ENCODE results near the gene CRYBG1.

CRYBG1 gene

GRCh38 chr6:106608080-106608668 is 247.7 kb downstream of the CRYBG1 start:
- DNase-seq (ENCODE audit: low spot score): peak; percentile 60

DNA sequence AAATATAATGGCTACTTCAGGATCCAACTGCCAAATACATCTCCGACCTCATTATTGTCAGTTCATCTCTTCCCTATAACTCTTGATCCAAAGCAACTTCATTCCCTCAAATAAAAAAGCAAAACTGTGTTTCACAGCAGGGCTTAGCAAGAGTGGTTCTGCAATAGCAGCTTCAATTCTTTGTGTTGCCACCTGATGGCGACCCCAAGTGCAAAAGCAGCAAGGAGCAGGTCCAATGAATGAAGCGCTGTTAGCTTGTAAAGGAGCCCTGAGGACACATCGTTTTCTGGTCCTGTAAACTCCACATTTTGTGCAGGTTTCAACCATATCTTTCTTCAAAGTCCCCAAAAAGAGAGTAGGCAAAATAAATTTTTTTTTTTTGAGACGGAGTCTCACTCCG is 249.2 kb downstream of the CRYBG1 start:
- DNase-seq (ENCODE audit: low spot score): peak; percentile 30

- no peak for DNase-seq (ENCODE audit: low spot score)
These were observed 250.5 kb downstream of the CRYBG1 start for GRCh38 chr6:106611030-106611429.

- no peak for DNase-seq (ENCODE audit: low spot score)
These were observed 252.3 kb downstream of the CRYBG1 start for GRCh38 chr6:106612671-106613416.

GRCh38 chr6:106613590-106613989 is 253.1 kb downstream of the CRYBG1 start:
- DNase-seq (ENCODE audit: low spot score): no peak

GRCh38 chr6:106614166-106614565 is 253.6 kb downstream of the CRYBG1 start:
- DNase-seq (ENCODE audit: low spot score): no peak

- DNase-seq (ENCODE audit: low spot score): no peak
These were observed 254.2 kb downstream of the CRYBG1 start for GRCh38 chr6:106614592-106615257.

GRCh38 chr6:106617302-106617701 is 256.8 kb downstream of the CRYBG1 start:
- no peak for DNase-seq (ENCODE audit: low spot score)

DNA sequence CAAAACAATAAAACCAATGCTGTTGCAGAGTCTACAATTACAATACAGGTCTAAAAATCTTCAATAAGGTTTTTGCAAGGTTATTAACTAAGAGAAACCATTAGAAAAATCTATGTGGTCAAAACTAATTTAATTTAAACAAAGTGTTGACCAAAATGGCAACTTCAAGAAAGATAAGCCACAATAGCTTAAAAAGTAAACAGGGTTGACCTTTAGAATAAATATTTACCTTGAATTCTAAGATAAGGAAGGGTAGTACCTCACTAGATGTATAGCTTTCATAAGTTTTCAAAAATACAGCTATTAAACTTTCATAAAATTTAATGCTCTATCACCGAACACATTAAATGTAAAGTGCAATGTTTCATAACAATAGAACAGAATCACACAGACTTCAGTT is 257.3 kb downstream of the CRYBG1 start:
- no peak for DNase-seq (ENCODE audit: low spot score)

DNA sequence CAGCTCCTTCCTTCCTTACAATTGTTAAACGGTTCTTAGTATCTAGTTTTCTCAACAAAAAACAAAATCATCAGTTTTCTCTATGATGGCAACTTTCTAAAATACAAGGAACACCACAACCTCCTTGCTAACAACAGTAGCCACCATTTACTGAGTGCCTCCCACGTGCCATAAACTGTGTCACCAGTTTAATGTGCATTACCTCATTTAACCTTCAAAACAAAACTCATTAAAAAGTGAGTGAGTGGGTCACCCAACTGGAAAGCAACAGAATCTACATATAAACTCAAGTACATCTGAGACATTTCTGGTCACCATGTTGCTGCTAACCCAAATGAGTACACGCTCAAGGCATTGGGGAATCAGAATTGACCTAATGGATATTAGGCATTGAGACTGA is 257.8 kb downstream of the CRYBG1 start:
- DNase-seq (ENCODE audit: low spot score): no peak

DNA sequence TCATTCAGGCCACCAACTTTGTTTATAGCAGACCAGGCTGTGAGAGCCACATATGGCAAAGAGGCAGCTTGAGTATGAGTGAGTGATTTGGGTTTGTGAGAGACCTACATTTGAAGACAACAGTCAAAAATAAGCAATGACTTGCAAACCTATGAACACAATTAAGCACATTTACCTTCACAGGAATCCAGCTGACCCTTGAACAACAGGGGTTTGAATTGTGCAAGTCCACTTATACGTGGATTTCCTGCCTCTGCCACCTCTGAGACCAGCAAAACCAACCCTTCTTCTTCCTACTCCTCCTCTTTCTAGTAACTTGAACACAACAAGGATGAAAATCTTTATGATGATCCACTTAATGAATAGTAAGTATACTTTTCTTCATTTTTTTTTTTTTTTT is 258.7 kb downstream of the CRYBG1 start:
- DNase-seq (ENCODE audit: low spot score): no peak

DNA sequence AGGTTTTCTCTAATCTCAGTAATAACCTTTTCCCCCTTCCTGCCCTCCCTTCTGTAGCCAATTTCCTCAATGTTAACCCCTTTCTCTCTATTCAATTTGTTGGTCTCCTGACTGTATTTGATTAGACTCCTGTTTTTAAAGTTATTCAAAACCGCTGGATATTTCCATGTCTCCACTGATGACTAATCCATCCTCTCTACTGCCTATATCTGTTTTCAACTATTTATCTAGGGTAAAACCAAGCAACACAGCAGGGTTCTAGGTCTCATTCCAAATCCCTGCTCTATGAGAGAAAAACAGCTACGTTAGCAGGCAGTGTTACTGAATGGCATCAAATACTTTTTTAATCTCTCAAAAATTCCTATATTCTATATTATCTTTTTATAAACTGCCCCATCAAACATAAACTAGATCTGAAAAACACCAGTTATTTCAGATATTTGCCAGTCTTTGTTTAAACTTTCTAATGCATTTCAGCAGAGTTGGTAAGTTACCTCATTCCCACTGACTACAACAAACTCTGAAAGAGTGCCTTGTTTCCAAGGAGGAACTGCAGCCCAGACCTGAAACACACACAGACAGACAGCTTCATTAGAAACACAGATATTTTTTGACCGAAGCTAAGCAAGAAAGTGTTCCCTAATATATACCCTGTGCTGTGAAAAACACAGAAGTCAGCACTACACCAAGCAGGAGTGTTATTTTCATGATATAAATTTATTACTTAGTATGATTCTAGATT is 260.6 kb downstream of the CRYBG1 start:
- DNase-seq (ENCODE audit: low spot score): no peak
